Adipocyte (in vitro differentiated cells): ENCODE data around the gene FLT3LG.
"Not testable (repeated sequence)": the region's sequence is repeated elsewhere in the genome, so short reads cannot be mapped to it uniquely, and the experiment has no call there.

Source experiments
- DNase-seq: peaks from one replicate; pipeline ENCODE4 v3.0.0-alpha.2; 2015; ENCODE audit warnings: low read depth
- H3K27me3 ChIP-seq: replicated peaks from 2 replicates; pipeline ENCODE4 v1.7.0; 2013; ENCODE audit warnings: mild to moderate bottlenecking, low read length, moderate library complexity; ENCODE audit not compliant: control insufficient read depth, insufficient read depth
- H3K36me3 ChIP-seq: 2 replicates; pipeline ENCODE4 v1.7.0; 2013; ENCODE audit warnings: low read length, mild to moderate bottlenecking, moderate library complexity; ENCODE audit not compliant: control insufficient read depth, insufficient read depth, severe bottlenecking
- H3K4me1 ChIP-seq: 2 replicates; pipeline ENCODE4 v1.7.0; 2013; ENCODE audit warnings: mild to moderate bottlenecking, low read length, moderate library complexity; ENCODE audit not compliant: control insufficient read depth, insufficient read depth
- H3K4me3 ChIP-seq: 2 replicates; pipeline ENCODE4 v1.7.0; 2013; ENCODE audit warnings: mild to moderate bottlenecking, low read length, moderate library complexity
- H3K9ac ChIP-seq: 2 replicates; pipeline ENCODE4 v1.7.0; 2013; ENCODE audit warnings: mild to moderate bottlenecking, low read length, moderate library complexity
- H3K9me3 ChIP-seq: 2 replicates; pipeline ENCODE4 v1.7.0; 2013; ENCODE audit warnings: mild to moderate bottlenecking, low read length, moderate library complexity; ENCODE audit not compliant: control insufficient read depth

Gene FLT3LG

DNA sequence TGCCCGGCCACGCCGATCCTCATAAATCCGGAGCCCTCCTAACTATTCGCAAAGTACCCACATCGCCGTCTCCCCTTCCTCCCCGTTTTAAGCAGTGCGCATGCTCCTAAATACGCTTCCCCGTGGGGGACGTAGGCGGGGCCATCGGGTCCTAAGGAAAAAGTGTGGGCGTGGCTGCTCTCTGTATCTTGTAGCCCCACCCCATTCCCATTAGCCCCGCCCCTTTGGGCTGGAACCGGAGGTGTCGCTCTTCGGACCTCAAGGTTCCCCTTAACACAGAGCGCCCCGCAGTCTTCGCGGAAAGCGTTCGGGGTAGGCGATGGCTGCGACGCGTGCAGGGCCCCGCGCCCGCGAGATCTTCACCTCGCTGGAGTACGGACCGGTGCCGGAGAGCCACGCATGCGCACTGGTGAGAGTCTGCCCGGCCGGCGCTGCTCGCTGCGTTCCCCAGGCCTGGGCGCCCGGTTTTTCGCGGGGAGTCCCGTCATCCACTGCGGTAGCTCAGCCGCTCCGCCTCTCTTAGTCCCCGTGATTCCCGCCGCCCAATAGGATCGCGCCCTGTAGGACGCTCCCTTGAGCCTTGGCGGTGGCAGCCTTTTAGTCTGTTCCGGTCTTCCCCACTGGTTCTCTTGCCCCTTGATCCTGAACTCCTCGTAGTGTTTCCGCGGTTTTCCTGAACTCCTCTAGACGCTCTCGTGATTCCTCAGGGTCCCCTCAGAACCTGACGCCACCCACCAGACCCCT lies 20.8 kb upstream of the FLT3LG start, which contains the start of gene ALDH16A1:
ALDH16A1 (plus strand) TSS at position 213 of the 744 bp plus-strand sequence; CDS start at position 320, 107 bp downstream.
- Histone ChIP-seq H3K4me3 (peak within 1 kb of the TSS; percentile 96), H3K4me1 (peaks cover 44% of the 10 kb centered on the region), H3K9me3 (no peaks in the 10 kb centered on the region), H3K27me3 (no peaks in the 10 kb centered on the region), H3K9ac (peak within 1 kb of the TSS; percentile 99), H3K36me3 (peaks cover 2% of the 10 kb centered on the region)
- DNase-seq: peak; percentile 99

DNA sequence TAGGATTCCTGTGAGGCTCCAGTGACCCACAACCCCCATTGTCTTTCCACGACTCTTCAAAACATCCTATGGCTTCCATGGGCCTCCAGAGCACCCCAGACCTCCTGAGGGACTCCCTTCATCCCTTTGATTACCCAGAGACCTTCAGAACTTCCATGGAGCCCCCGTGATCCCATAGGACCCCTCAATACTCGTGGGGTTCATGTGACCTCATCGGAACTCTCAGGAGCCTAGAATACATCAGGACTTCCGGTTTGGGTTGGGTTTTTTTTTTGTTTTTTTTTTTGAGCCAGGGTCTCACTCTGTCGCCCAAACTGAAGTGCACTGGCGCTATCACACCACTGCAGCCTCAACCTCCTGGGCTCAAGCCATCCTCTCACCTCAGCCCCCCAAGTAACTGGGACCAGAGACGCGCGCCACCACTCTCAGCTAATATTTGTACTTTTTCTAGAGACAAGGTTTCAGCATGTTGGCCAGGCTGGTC lies 20.2 kb upstream of the FLT3LG start:
- Histone ChIP-seq H3K36me3 (peaks cover 2% of the 10 kb centered on the region), H3K4me3 (peak overlapping the region; percentile 96), H3K9me3 (no peaks in the 10 kb centered on the region), H3K9ac (peak overlapping the region; percentile 99), H3K27me3 (no peaks in the 10 kb centered on the region), H3K4me1 (peaks cover 50% of the 10 kb centered on the region)
- no peak for DNase-seq

DNA sequence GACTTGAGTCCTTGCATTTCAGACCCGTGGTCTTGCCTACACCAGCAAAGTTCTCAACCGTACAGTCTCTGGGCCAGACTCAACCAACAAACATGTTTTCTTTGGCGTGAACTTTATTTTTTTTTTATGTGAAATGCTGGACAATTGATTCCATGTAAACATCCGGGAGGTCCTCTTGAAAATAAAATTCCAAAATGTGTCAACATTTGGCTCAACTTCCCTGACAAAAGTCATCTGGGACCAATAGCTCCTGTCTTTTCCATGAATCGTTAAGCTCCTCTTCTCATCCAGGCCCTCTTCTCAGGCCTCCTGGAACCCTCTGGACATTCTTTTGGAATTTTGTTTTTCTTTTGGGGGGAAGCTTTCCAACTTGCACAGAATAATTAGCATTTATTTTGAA lies 18.2 kb upstream of the FLT3LG start:
- no peak overlapping the region for H3K4me3 ChIP-seq

DNA sequence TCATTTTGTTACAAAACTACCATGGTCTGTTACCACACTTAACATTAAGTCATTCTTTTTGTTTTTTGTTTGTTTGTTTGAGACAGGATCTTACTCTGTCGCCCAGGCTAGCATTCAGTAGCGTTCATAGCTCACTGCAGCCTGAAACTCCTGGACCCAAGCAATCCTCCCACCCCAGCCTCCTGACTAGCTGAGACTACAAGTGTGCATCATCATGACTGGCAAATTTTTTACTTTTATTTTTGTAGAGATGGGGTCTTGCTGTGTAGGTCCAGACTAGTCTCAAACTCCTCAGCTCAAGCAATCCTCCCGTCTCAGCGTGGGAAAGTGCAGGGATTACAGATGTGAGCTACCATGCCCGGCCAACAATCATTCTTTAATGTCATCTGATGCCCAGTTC lies 17.7 kb upstream of the FLT3LG start:
- Histone ChIP-seq H3K4me3 (peak overlapping the region; percentile 21), H3K9me3 (no peaks in the 10 kb centered on the region), H3K9ac (peak overlapping the region; percentile 82), H3K4me1 (peaks cover 51% of the 10 kb centered on the region), H3K36me3 (peaks cover 10% of the 10 kb centered on the region), H3K27me3 (no peaks in the 10 kb centered on the region)
- peak; percentile 58 for DNase-seq

More for the DNA sequence above, 18.2 kb upstream of the FLT3LG start:
- H3K9me3 ChIP-seq: no peaks in the 10 kb centered on the region
- no peaks in the 10 kb centered on the region for H3K27me3 ChIP-seq
- peak overlapping the region; percentile 82 for H3K9ac ChIP-seq
- peaks cover 10% of the 10 kb centered on the region for H3K36me3 ChIP-seq
- H3K4me1 ChIP-seq: peaks cover 52% of the 10 kb centered on the region
- DNase-seq: peak; percentile 79

DNA sequence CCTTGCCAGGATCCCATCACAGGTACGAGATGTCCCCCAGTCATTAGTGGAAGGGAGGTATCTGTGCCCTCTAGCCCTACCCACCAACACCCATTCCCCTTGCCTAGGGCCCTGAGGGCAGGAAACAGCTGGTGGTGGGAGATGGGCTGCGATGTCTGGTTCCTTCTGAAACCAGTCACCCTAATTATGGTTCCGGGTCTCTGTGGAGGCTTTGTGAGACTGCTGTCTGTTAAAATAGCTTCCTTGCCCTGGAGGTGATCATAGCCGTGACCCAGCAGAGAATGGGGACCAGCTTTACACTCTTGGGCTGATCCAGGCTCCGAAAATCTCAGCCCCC lies 15.5 kb upstream of the FLT3LG start:
- no peak for DNase-seq
- Histone ChIP-seq H3K4me3 (no peak overlapping the region), H3K36me3 (peaks cover 10% of the 10 kb centered on the region), H3K9ac (peak overlapping the region; percentile 82), H3K27me3 (no peaks in the 10 kb centered on the region), H3K4me1 (peaks cover 51% of the 10 kb centered on the region), H3K9me3 (no peaks in the 10 kb centered on the region)

DNA sequence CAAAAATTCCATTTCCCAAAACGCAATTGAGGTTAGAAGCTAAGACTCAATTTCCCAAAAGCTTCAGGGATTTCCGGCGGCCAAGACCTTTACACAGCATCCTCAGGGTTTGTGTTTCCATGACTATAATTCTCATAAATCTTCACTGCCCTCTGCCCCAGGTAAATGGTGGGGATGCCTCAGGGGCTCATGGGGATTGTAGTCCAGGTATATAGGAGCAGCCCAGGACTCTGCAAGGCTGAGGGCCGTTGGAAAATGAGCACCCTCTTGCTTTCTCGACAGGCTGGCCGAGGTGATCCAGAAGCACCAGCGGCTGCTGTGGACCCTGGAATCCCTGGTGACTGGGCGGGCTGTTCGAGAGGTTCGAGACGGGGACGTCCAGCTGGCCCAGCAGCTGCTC lies 14.6 kb upstream of the FLT3LG start:
- Histone ChIP-seq H3K27me3 (no peaks in the 10 kb centered on the region), H3K4me3 (no peak overlapping the region), H3K4me1 (peaks cover 44% of the 10 kb centered on the region), H3K9ac (peak overlapping the region; percentile 82), H3K36me3 (peaks cover 11% of the 10 kb centered on the region), H3K9me3 (no peaks in the 10 kb centered on the region)
- no peak for DNase-seq

DNA sequence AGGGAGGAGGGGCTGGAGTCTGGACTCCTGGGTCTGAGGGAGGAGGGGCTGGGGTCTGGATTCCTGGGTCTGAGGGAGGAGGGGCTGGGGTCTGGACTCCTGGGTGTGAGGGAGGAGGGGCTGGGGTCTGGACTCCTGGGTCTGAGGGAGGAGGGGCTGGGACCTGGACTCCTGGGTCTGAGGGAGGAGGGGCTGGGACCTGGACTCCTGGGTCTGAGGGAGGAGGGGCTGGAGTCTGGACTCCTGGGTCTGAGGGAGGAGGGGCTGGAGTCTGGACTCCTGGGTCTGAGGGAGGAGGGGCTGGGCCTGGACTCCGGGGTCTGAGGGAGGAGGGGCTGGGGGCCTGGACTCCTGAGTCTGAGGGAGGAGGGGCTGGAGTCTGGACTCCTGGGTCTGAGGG lies 12.9 kb upstream of the FLT3LG start:
- not testable (repeated sequence) for H3K9me3 ChIP-seq, DNase-seq, H3K4me3 ChIP-seq, H3K27me3 ChIP-seq, H3K9ac ChIP-seq
- Histone ChIP-seq H3K4me1 (peaks cover 31% of the 10 kb centered on the region), H3K36me3 (peaks cover 25% of the 10 kb centered on the region)

DNA sequence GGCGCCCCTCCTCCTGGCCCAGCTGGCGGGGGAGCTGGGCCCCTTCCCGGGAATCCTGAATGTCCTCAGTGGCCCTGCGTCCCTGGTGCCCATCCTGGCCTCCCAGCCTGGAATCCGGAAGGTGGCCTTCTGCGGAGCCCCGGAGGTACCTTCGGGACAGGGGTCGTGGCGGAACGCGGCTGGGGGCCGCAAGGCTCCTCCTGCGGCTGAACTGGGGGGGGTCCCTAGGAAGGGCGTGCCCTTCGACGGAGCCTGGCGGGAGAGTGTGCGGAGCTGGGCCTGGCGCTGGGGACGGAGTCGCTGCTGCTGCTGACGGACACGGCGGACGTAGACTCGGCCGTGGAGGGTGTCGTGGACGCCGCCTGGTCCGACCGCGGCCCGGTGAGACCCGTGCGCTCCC lies 12.4 kb upstream of the FLT3LG start:
- Histone ChIP-seq H3K36me3 (peaks cover 29% of the 10 kb centered on the region), H3K9ac (no peak overlapping the region), H3K4me3 (no peak overlapping the region), H3K4me1 (peaks cover 25% of the 10 kb centered on the region), H3K9me3 (no peaks in the 10 kb centered on the region), H3K27me3 (no peaks in the 10 kb centered on the region)
- DNase-seq: no peak

DNA sequence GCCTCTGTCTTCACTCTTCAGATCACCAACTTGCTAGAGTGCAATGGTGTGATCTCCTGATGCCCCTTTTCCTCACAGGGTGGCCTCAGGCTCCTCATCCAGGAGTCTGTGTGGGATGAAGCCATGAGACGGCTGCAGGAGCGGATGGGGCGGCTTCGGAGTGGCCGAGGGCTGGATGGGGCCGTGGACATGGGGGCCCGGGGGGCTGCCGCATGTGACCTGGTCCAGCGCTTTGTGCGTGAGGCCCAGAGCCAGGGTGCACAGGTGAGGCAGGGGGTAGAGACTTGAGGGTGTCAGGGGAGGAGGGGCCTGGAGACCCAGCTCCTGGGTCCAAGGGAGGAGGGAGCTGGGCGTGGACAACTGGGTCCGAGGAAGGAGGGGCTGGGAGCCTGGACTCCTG lies 11.5 kb upstream of the FLT3LG start:
- Histone ChIP-seq H3K9ac (no peak overlapping the region), H3K4me1 (peaks cover 21% of the 10 kb centered on the region), H3K27me3 (no peaks in the 10 kb centered on the region), H3K36me3 (peaks cover 35% of the 10 kb centered on the region), H3K9me3 (no peaks in the 10 kb centered on the region), H3K4me3 (no peak overlapping the region)
- no peak for DNase-seq

DNA sequence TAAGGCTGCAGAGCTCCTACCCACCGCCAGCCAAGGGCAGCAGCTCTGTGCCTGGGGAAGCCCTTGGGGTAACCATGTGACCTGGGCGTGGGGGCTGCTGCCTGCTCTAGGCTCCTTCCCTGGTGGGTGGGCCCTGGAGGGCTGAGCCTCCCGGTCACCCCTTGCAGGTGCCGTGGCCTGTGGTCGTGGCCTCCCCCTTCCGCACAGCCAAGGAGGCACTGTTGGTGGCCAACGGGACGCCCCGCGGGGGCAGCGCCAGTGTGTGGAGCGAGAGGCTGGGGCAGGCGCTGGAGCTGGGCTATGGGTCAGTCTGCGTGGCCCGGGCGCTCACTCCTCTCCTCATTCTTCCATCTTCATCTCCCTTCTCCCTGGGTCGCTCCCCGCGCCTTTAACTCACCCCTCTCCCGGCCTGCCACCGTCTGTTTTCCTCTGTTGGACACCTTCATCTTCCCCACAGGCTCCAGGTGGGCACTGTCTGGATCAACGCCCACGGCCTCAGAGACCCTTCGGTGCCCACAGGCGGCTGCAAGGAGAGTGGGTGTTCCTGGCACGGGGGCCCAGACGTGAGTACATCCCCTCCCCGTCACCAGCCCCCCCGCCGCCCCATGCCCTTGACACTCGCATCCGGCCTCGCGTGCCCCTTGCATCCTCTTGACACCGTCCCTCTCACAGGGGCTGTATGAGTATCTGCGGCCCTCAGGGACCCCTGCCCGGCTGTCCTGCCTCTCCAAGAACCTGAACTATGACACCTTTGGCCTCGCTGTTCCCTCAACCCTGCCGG lies 9.9 kb upstream of the FLT3LG start:
- H3K9me3 ChIP-seq: no peaks in the 10 kb centered on the region
- no peak overlapping the region for H3K4me3 ChIP-seq
- H3K9ac ChIP-seq: no peak overlapping the region
- DNase-seq: no peak
- no peaks in the 10 kb centered on the region for H3K27me3 ChIP-seq
- peaks cover 12% of the 10 kb centered on the region for H3K4me1 ChIP-seq
- H3K36me3 ChIP-seq: peaks cover 35% of the 10 kb centered on the region

DNA sequence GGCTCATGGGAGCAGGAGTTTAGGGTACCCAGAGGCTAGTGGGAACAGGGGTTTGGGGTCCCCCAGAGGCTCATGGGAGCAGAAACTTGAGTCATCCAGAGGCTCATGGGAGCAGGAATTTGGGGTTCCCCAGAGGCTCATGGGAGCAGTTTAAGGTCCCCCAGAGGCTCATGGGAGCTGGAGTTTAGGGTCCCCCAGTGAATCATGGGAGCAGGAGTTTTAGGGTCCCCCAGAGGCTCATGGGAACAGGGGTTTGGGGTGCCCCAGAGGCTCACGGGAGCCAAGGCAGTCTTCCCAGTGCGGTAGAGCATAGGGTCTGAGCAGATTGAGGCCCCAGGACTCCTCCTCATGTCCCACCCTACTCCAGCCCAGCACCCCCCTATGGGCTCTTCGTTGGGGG lies 8.6 kb upstream of the FLT3LG start:
- Histone ChIP-seq H3K9me3 (no peaks in the 10 kb centered on the region), H3K4me1 (peaks cover 17% of the 10 kb centered on the region), H3K9ac (no peak overlapping the region), H3K4me3 (no peak overlapping the region), H3K27me3 (no peaks in the 10 kb centered on the region), H3K36me3 (peaks cover 27% of the 10 kb centered on the region)
- DNase-seq: no peak
